DLD1 (cell line): ENCODE measurements around the gene TRMT5.

Experiments
- in situ Hi-C: cut with HindIII; loops from 2 replicates; pipeline ENCODE4 v1.10.0; 2017; ENCODE audit warnings: low sequenced_read_pairs

TRMT5 gene

GRCh38 chr14:60968099-60968498 is 12.8 kb downstream of the TRMT5 start:
- in situ Hi-C loops = no loop called here

GRCh38 chr14:60965402-60965801 is 15.5 kb downstream of the TRMT5 start:
- in situ Hi-C loops = no loop called here

GRCh38 chr14:60964904-60965303 is 16.0 kb downstream of the TRMT5 start:
- in situ Hi-C loops = no loop called here

GRCh38 chr14:60963761-60964160 is 17.1 kb downstream of the TRMT5 start:
- in situ Hi-C loops = no loop called here

GRCh38 chr14:60958146-60958545 is 22.7 kb downstream of the TRMT5 start:
- in situ Hi-C loops = no loop called here

GRCh38 chr14:60956632-60957031 is 24.2 kb downstream of the TRMT5 start:
- in situ Hi-C loops = no loop called here

DNA sequence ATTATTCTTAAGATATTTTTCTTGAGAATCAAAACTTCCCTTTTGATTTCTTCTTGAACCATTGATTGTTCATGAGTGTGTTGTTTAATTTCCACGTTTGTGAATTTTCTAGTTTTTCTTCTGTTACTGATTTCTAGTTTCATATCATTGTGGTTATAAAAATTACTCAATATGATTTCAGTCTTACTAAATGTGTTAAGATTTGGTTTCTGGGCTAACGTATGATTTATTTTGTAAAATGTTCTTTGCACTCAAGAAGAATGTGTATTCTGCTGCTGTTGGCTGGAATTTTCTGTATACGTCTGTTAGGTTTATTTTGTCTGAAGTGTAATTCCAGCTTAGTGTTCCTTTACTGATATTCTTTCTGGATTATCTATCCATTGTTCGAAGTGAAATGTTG is 24.7 kb downstream of the TRMT5 start:
- in situ Hi-C loops = no loop called here

GRCh38 chr14:60951776-60952435 is 29.0 kb downstream of the TRMT5 start:
- in situ Hi-C loops = no loop called here

DNA sequence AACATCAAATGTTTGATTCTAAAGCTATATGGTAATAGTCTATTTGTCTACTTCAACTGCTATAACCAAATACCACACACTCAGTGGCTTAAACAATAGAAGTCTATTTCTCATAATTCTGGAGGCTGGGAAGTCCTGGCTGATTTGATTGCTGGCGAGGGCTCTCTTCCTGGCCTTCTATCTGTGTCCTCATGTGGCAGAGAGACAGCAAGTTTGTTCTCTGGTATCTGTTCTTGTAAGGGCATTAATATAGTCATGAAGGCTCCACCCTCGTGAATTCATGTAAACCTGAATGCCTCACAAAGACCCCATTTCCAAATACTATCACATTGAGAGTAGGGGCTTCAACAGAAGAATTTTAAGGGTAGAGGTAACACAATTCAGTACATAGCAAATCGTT is 34.1 kb downstream of the TRMT5 start:
- in situ Hi-C loops = no loop called here

GRCh38 chr14:60945984-60946383 is 34.9 kb downstream of the TRMT5 start:
- in situ Hi-C loops = no loop called here

GRCh38 chr14:60944204-60944603 is 36.7 kb downstream of the TRMT5 start:
- in situ Hi-C loops = loop anchor here (5.0 kb wide), 1 partner anchor 33 kb away; no protein-coding TSS in a partner anchor

DNA sequence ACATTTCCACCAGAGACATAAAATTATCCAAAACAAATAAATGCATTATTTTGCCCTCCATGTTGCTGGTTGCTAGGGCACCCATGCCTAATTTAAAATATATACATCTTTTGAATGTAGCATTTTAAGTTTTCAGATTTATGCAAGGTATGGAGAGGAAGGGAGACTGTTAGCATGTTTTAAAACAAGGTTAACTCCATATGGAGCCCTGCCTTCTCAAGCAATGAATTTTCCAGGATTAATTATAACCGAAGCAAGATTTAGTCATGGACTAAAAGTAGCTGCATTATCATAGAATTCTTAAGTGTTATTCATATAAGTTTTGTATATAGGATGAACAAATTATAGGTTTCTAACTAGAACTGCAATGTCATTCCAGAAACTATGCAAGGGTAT is 37.2 kb downstream of the TRMT5 start:
- in situ Hi-C loops = loop anchor here (5.0 kb wide), 1 partner anchor 34 kb away; no protein-coding TSS in a partner anchor

DNA sequence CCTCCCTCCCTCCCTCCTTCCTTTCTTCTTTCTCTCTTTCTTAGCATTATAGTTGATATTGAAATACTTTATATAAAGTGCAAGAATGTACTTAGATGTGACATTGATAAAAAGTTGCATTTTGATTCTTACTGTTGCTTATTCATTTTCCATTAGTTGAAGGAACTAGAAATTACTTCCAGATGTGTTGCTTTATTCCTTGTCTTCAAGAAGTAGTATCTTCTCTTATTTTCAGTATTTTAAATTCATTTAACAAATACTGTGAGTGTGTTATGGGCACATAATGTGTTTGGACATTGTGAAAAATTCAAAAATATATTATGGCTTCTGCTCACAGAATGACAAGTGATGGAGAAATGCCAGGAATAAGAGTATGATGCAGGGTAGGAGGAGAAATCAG is 45.6 kb downstream of the TRMT5 start:
- in situ Hi-C loops = no loop called here

DNA sequence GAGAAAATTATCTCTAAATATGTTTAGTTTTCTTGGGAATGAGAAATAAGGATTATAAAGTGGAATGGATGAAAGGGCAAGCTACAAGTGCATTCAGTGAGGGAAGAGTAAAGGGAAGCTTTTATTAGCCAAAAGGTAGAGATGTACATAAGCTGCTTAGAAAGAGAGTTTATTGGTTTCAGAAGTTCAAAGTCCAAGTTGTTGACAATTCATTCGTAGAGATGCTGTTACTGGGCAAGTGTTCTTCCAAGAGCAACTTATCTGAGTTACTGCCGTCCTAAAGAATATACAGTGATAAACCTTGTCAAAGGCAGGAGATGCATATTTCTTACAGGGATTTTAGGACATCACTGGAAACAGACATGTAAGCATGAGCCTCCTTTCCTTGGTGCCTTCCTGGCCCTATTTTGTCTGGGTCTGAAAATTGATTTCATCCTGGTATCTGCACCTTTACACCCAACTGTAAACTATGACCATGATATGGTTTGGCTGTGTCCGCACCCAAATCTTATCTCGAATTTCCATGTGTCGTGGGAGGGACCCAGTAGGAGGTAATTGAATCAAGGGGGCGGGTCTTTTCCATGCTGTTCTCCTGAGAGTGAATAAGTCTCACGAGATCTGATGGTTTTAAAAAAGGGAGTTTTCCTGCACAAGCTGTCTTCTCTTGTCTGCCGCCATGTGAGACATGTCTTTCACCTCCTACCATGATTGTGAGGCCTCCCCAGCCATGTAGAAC is 46.8 kb downstream of the TRMT5 start:
- in situ Hi-C loops = no loop called here

DNA sequence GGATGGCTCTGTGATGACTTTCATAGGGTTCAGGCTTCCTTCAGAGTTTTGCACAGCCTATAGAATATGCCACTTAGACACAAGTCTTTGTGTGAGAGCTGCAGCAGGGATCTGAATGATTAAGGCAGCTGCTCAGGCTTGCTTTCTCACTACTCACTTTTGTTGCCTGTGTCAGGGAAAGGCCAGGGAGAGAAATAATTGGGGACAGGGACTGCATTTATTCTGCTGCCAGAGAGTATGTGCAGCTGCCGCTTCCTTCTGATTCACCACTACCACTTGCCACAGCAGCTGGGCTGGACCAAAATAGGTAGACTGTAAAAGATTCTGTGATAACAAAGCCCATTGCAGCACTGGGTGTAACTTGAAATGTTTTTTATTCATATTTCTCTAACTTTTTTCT is 49.7 kb downstream of the TRMT5 start:
- in situ Hi-C loops = no loop called here

- in situ Hi-C loops = no loop called here
Observed at GRCh38 chr14:60926002-60926401, 54.9 kb downstream of the TRMT5 start.

DNA sequence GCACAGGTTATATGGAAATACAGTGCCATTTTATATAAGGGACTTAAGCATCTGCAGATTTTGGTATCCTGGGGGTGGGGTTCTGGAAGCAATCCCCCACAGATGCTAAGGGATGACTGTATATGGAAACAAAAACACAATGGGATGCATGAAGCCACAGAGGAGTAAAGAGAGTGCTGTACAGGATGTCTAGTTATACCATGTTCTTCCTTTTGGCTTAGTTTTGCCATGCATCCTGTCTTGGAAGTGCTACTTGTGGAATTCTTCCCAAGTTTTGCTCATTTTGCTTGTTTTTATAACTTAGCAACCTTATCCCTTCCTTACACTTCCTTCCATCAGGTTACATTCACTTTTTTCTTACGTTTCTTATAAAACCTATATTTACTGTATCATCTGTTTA is 55.6 kb downstream of the TRMT5 start:
- in situ Hi-C loops = no loop called here

DNA sequence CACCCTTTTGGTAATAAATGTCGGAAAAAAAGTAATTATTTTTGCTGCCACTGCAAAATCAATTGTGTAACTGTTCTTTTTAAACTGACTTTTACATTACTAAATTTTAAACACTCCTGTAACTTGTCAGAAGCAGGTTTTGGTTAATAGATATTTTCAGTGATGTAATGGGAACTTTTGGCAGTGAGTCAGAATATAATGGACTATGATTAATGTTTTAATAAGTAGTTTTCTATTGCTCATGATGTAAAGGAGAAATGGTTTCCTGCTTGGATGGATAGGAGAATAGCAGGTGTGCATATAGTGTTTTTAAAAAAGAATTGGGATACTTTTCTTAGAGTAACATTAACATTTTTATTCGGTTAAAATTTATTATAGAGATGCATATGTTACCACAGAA is 58.8 kb downstream of the TRMT5 start:
- in situ Hi-C loops = no loop called here
